ENCODE data around the gene PRKAG2.

GRCh38 chr7:151566897-151567320 is 310.0 kb downstream of the PRKAG2 start:
- TF ChIP-seq CTCF (IDR thresholded peaks at IDR 0.05; ENCODE audit: low read depth, low read length) = no peak
- TF ChIP-seq POLR2A (IDR thresholded peaks at IDR 0.05; ENCODE audit: extremely low read depth, insufficient read length) = no peak

All from NB4 (cell line).